Measurements from ENCODE around the gene FRA10AC1. TPM values are rescaled to one million over a fixed set of nuclear protein-coding genes. Genes with fewer than 3 reads are reported as not detected.

Gene FRA10AC1
- total RNA-seq, result 10 to 100 TPM; 10.0 to 21.8 TPM
- polyA plus RNA-seq (ENCODE audit: insufficient read length in 2 of 2), result 10 to 100 TPM; 34.5 to 35.7 TPM
- long read RNA-seq, donor 1, full-length matches to known transcripts, result 14 of 14 reads
- long read RNA-seq, donor 1, partial matches to known transcripts, result 0 of 14 reads
- long read RNA-seq, donor 1, other reads (novel, unspliced or antisense), result 0 of 14 reads
- long read RNA-seq, donor 2, partial matches to known transcripts, result 0 of 2 reads
- long read RNA-seq, donor 2, other reads (novel, unspliced or antisense), result 0 of 2 reads
- long read RNA-seq, donor 3, partial matches to known transcripts, result 0 of 2 reads
- long read RNA-seq, donor 3, other reads (novel, unspliced or antisense), result 0 of 2 reads
- long read RNA-seq, donor 4, full-length matches to known transcripts, result 6 of 45 reads
- long read RNA-seq, donor 4, partial matches to known transcripts, result 39 of 45 reads
- long read RNA-seq, donor 4, other reads (novel, unspliced or antisense), result 0 of 45 reads

GRCh38 chr10:93702210-93703001 lies at the start of gene FRA10AC1:
TSS of gene FRA10AC1 (minus strand) at chr10:93702592. CDS start at chr10:93700106, 2,486 bp downstream.
- Histone ChIP-seq H3K9me3 (ENCODE audit: control insufficient read depth, insufficient read depth, low read length) (no peaks in the 10 kb centered on the region), H3K27me3 (ENCODE audit: control insufficient read depth, insufficient read depth, low read length) (no peaks in the 10 kb centered on the region), H3K4me3 (ENCODE audit: low read depth, low read length) (peak within 1 kb of the TSS; percentile 93), H3K36me3 (ENCODE audit: control insufficient read depth, insufficient read depth, low read length) (no peaks in the 10 kb centered on the region), H3K4me1 (ENCODE audit: control insufficient read depth, insufficient read depth, low read length) (no peaks in the 10 kb centered on the region), H3K27ac (ENCODE audit: low read depth, low read length) (peak within 1 kb of the TSS; percentile 98)
- under 1% methylated on average over 52 of the region's 52 CpGs for WGBS (ENCODE audit: insufficient coverage)
- peak; percentile 91 to 98 (median 93) for DNase-seq (ENCODE audit: low read depth in 4 of 6, low spot score in 6 of 6)

GRCh38 chr10:93751832-93752231 lies 49.4 kb upstream of the FRA10AC1 start:
- H3K4me3 ChIP-seq (ENCODE audit: low read depth, low read length), result peak overlapping the region; percentile 33
- 0% methylated on average over 3 of the region's 5 CpGs for WGBS (ENCODE audit: insufficient coverage)
- peak in 2 of 6 donors; percentile 73 to 84 for DNase-seq (ENCODE audit: low read depth in 4 of 6, low spot score in 6 of 6)

GRCh38 chr10:93751124-93751523 lies 48.7 kb upstream of the FRA10AC1 start:
- no peaks in the 10 kb centered on the region for H3K9me3 ChIP-seq (ENCODE audit: control insufficient read depth, insufficient read depth, low read length)
- H3K27ac ChIP-seq (ENCODE audit: low read depth, low read length), result no peak overlapping the region
- WGBS (ENCODE audit: insufficient coverage), result 39% methylated on average over 6 of the region's 7 CpGs
- peaks cover 21% of the 10 kb centered on the region for H3K4me1 ChIP-seq (ENCODE audit: control insufficient read depth, insufficient read depth, low read length)
- H3K4me3 ChIP-seq (ENCODE audit: low read depth, low read length), result no peak overlapping the region
- H3K36me3 ChIP-seq (ENCODE audit: control insufficient read depth, insufficient read depth, low read length), result no peaks in the 10 kb centered on the region
- H3K27me3 ChIP-seq (ENCODE audit: control insufficient read depth, insufficient read depth, low read length), result no peaks in the 10 kb centered on the region
- no peak for DNase-seq (ENCODE audit: low read depth in 4 of 6, low spot score in 6 of 6)

More at GRCh38 chr10:93751832-93752231, 49.4 kb upstream of the FRA10AC1 start:
- H3K9me3 ChIP-seq (ENCODE audit: control insufficient read depth, insufficient read depth, low read length), result no peaks in the 10 kb centered on the region
- no peaks in the 10 kb centered on the region for H3K27me3 ChIP-seq (ENCODE audit: control insufficient read depth, insufficient read depth, low read length)
- peaks cover 21% of the 10 kb centered on the region for H3K4me1 ChIP-seq (ENCODE audit: control insufficient read depth, insufficient read depth, low read length)
- H3K27ac ChIP-seq (ENCODE audit: low read depth, low read length), result no peak overlapping the region
- H3K36me3 ChIP-seq (ENCODE audit: control insufficient read depth, insufficient read depth, low read length), result no peaks in the 10 kb centered on the region

DNA sequence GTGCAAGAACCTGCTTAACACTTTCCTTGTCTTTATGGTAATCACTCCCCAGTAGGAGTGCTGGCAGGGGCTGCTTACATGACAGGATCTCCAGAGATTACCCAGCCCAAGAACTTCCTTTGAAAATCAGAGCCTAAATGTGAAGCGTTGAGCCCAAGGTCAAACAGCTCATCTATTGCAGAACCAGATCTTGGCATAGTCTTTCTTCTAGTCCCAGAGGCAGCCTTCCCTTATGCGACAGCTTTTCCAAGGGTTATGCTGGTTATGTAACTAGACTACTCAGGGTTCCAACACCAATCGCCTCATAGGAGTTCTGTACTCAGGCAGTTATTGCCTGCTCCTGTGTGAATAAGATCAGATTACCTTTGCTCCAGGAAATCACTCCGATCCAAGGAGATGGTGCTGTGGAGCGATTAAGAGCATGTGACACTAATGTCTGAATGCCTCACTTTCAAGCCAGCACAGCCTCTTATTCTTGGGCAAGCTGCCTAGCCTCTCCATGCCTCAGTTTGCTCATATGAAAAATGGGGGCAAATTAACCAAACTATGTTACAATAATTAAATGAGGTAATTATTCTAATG lies 46.9 kb upstream of the FRA10AC1 start:
- 23% methylated on average over 2 of the region's 5 CpGs for WGBS (ENCODE audit: insufficient coverage)
- Histone ChIP-seq H3K27ac (ENCODE audit: low read depth, low read length) (no peak overlapping the region), H3K4me3 (ENCODE audit: low read depth, low read length) (no peak overlapping the region), H3K9me3 (ENCODE audit: control insufficient read depth, insufficient read depth, low read length) (no peaks in the 10 kb centered on the region), H3K36me3 (ENCODE audit: control insufficient read depth, insufficient read depth, low read length) (no peaks in the 10 kb centered on the region), H3K27me3 (ENCODE audit: control insufficient read depth, insufficient read depth, low read length) (no peaks in the 10 kb centered on the region), H3K4me1 (ENCODE audit: control insufficient read depth, insufficient read depth, low read length) (peaks cover 18% of the 10 kb centered on the region)
- DNase-seq (ENCODE audit: low read depth in 4 of 6, low spot score in 6 of 6), result no peak

- H3K9me3 ChIP-seq (ENCODE audit: control insufficient read depth, insufficient read depth, low read length), result no peaks in the 10 kb centered on the region
- H3K4me3 ChIP-seq (ENCODE audit: low read depth, low read length), result no peak overlapping the region
- no peaks in the 10 kb centered on the region for H3K27me3 ChIP-seq (ENCODE audit: control insufficient read depth, insufficient read depth, low read length)
- H3K36me3 ChIP-seq (ENCODE audit: control insufficient read depth, insufficient read depth, low read length), result no peaks in the 10 kb centered on the region
- peaks cover 13% of the 10 kb centered on the region for H3K4me1 ChIP-seq (ENCODE audit: control insufficient read depth, insufficient read depth, low read length)
- 33% methylated on average over 3 of the region's 4 CpGs for WGBS (ENCODE audit: insufficient coverage)
- peak in 2 of 6 donors; percentile 5 to 62 for DNase-seq (ENCODE audit: low read depth in 4 of 6, low spot score in 6 of 6)
- H3K27ac ChIP-seq (ENCODE audit: low read depth, low read length), result peak overlapping the region; percentile 72
Observed at GRCh38 chr10:93746844-93747284, 44.5 kb upstream of the FRA10AC1 start.

GRCh38 chr10:93745408-93746065 lies 43.1 kb upstream of the FRA10AC1 start:
- H3K27me3 ChIP-seq (ENCODE audit: control insufficient read depth, insufficient read depth, low read length), result no peaks in the 10 kb centered on the region
- H3K9me3 ChIP-seq (ENCODE audit: control insufficient read depth, insufficient read depth, low read length), result no peaks in the 10 kb centered on the region
- no peak overlapping the region for H3K27ac ChIP-seq (ENCODE audit: low read depth, low read length)
- WGBS (ENCODE audit: insufficient coverage), result 60% methylated on average over 3 of the region's 9 CpGs
- H3K4me1 ChIP-seq (ENCODE audit: control insufficient read depth, insufficient read depth, low read length), result peaks cover 11% of the 10 kb centered on the region
- DNase-seq (ENCODE audit: low read depth in 4 of 6, low spot score in 6 of 6), result peak in 1 of 6 donors; percentile 38
- no peaks in the 10 kb centered on the region for H3K36me3 ChIP-seq (ENCODE audit: control insufficient read depth, insufficient read depth, low read length)
- H3K4me3 ChIP-seq (ENCODE audit: low read depth, low read length), result no peak overlapping the region

GRCh38 chr10:93742633-93743349 lies 40.4 kb upstream of the FRA10AC1 start:
- DNase-seq (ENCODE audit: low read depth in 4 of 6, low spot score in 6 of 6), result no peak
- Histone ChIP-seq H3K4me1 (ENCODE audit: control insufficient read depth, insufficient read depth, low read length) (peaks cover 11% of the 10 kb centered on the region), H3K9me3 (ENCODE audit: control insufficient read depth, insufficient read depth, low read length) (no peaks in the 10 kb centered on the region), H3K36me3 (ENCODE audit: control insufficient read depth, insufficient read depth, low read length) (no peaks in the 10 kb centered on the region), H3K4me3 (ENCODE audit: low read depth, low read length) (no peak overlapping the region), H3K27me3 (ENCODE audit: control insufficient read depth, insufficient read depth, low read length) (no peaks in the 10 kb centered on the region), H3K27ac (ENCODE audit: low read depth, low read length) (no peak overlapping the region)
- 86% methylated on average over 4 of the region's 8 CpGs for WGBS (ENCODE audit: insufficient coverage)

GRCh38 chr10:93741367-93741766 lies 39.0 kb upstream of the FRA10AC1 start:
- 100% methylated on average over 1 of the region's 3 CpGs for WGBS (ENCODE audit: insufficient coverage)
- H3K9me3 ChIP-seq (ENCODE audit: control insufficient read depth, insufficient read depth, low read length), result no peaks in the 10 kb centered on the region

More at GRCh38 chr10:93741367-93741766, 39.0 kb upstream of the FRA10AC1 start:
- DNase-seq (ENCODE audit: low read depth in 4 of 6, low spot score in 6 of 6), result no peak
- Histone ChIP-seq H3K27me3 (ENCODE audit: control insufficient read depth, insufficient read depth, low read length) (no peaks in the 10 kb centered on the region), H3K36me3 (ENCODE audit: control insufficient read depth, insufficient read depth, low read length) (no peaks in the 10 kb centered on the region), H3K27ac (ENCODE audit: low read depth, low read length) (no peak overlapping the region), H3K4me1 (ENCODE audit: control insufficient read depth, insufficient read depth, low read length) (peaks cover 5% of the 10 kb centered on the region), H3K4me3 (ENCODE audit: low read depth, low read length) (no peak overlapping the region)

Measured in spinal cord (tissue), 10 donors.